GM21381 (cell line): ENCODE data around the gene LHFPL6.

Experiments
- ATAC-seq: cut with Tn5 transposase; IDR thresholded peaks from one replicate; pipeline ENCODE4 v1.9.1; 2021; ENCODE audit warnings: mild to moderate bottlenecking, moderate library complexity; ENCODE audit not compliant: unreplicated experiment

The LHFPL6 gene

DNA sequence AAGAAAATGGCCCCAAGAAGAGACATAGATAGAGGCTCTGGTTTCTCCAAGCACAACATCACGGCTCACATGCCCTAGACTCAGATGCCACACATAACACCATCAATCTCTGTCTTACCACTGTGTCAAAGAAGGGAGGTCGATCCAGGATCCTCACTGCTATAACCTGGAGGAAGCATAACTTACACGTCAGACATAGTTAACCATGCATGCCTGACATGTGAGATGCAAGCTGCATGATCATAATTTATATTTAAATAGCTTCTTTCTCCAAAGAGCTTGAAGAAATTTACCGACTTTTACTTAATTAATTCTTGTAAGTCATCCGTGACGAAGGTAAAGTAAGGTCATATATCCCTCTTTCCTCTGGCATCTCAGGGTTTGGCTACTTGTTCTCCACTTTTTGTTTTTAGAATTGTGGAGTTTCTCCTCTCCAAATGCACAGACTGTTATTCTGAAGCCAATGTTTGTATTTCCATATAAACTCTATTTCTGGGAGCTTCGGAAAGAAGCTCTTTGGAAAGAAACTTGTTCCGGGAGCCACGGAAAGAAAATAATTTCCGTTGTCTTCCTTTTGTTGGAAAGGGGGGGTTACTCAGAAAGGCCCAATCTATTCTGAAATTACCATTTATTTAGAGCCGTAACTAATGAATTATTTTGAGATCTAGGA is 205.6 kb downstream of the LHFPL6 start:
- no peak for ATAC-seq

DNA sequence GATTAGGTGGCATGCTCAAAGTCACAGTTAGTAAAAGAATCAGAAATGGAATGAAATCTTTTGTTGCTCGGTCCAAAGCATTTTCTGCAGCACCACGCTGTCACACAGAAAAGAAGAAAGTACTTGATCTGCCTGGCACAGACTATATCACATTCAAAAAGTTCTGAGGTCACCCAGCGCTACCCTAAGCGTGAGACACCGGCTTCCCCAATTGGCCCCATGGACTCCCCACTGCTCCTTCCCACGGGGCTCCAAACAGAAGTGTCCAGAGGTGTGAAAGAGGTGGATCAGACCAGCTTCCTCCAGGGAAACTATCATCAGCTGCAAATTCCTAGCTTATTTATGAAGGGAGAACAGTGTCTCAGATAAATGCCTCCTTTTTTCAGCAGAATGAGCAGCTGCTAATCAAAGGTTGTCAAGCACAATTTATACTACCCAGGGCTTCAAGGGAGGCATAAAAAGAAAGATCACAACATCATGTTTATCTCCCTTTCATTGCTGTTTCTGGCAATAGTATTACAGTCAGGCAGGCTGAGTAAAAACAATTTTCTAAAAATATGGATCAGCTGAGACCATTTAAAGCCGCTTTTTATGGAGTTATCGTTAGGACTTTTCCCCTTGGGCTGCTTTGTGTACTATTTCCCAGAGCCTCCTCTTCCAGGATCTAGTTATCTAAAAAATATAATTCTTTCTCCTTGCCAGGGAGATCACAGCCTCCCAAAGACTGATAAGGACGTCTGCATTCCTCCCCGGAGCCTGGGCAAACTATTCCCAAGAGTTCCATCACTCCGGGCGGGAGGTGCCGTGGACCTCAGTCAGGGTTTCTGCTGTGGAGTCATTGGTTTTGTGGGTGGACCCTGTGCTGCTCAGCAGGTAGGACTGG is 208.0 kb downstream of the LHFPL6 start:
- ATAC-seq, result no peak

DNA sequence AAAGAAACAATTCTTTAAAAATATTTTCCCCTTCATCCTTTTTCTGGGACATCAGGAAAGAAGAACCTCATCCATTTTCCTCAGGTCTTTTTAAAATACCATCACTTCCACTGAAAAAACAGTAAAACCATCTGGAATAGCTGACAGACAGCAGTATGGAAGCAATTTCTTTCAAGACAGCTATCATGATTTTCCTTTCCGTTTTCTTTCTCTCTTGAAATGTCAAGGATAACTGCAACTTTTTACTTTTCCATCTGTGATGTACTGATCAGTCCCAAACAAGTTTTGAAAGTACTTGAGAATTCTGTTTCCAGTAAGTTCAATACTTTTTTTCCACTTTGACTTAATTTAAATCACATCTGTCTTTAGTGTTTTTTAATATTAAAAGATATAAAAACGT is 211.2 kb downstream of the LHFPL6 start:
- no peak for ATAC-seq

DNA sequence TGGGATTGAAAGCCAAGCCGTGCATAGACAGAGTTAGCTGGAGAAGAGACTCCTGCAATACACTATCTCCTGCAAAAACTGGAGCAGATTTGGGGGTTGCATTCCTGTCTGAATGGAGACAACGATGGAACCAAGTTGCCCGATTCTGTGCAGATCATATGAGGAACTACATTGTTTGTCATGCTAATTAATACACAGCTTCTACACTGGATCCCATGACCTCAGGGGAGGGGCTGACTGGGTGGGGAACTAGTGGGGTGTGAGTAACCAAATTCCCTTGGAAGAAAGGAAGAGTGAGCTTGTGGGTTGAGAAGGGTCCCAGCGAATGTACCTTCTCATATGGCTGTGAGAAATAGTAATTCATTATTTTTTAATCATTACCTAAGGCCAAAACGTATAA is 214.0 kb downstream of the LHFPL6 start:
- no peak for ATAC-seq

DNA sequence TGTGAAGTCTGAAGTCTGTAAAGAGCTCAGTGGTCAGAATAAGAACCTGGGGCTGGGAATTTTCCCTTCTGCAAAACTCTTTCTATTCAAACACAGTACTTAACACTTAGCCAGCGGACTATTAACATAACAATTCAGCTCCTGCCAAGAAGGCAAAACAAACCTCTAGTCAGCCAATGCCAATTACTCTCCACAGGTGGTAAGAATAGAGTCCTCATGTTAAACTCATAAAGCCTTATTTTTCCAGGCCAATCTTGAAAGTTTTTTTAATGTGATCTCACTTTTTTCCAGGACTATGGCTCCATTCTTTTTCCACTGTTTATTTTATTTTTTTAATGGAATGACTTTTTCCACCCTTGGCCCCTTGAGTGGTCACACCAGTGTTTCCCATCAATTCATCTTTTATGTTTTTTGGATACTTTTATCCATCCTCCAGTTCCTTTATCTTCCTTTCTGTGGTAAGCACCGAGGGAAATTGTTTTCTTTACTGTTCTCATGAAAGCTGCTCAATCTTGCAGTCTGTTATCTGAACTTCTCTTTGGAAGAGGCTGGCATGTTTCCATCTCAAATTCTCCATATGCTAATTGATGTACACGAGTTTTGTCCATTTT is 217.3 kb downstream of the LHFPL6 start:
- ATAC-seq, result no peak

DNA sequence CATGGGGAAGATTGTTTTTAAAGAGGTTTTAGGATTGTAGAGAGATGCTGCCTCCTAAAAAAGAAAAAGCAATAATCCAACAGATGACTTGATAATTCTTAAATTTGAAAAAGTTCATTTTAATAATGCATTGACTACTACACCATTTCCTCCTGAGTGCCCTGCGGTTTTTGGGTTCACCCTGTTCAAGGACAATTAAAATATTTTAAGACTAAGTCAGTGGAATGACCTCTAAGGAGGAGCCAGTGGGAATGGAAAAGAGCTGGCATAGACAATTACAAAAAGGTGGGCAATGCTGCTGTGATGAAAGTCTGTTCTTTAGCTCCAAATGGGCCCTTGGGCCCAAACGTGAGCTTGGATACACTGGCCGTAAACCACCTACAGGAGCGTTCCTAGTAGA is 217.8 kb downstream of the LHFPL6 start:
- ATAC-seq, result no peak

DNA sequence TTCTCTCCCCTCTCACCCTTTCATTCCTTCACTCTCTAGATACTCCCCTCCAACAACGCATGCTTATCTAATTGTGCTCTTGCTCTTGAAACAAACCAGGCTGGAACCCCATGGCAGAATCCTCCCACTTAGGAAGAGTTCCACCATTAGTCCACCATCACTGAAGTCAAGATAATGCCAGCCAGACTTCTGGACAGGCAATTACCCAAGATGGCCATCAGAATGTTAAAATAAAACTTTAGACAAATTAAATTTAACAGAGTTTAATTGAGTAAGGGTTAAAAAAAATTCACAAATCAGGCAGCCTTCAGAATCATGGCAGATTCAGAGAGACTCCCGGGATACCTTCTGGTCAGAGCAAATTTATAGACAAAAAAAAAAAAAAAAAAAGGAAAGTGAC is 221.5 kb downstream of the LHFPL6 start:
- ATAC-seq, result no peak

DNA sequence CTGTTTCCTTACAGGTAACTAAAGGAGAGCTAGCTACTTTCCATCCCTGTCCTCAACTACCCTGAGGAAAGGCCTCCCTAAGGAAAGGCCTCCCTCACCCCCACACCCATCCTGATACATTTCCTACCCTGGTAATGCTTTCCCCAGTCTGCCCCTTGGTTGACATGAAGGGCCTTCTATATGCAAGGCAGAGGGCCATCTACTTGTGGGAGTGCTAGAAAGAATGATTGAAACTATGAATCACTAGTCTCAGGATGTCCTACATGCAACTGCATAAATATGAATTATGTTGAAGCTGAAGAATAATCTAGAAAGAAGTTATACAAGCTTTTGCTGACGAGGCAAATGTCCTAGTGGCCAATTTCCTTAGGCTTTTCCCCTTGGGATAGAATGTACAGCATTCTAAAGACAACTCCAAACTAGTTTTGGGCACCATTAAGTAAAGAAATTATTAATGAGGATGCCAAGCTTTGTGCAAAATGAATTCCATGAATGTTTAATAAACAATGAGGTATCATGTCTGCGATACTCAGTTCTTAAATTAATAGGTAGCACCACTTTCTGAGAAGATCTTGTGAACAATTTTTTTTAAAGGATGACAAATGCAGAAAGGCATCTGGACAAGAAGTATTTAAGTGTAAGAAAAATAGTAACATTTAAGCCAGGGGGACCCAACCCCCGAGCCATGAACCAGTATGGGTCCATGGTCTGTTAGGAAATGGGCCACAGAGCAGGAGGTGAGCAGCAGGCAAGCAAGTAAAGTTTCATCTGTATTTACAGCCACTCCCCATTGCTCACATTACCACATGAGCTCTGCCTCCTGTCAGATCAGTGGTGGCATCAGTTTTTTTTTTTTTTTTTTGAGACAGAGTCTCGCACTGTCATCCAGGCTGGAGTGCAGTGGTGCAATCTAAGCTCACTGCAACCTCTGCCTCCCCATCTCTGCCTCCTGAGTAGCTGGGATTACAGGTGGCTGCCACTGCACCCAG is 223.0 kb downstream of the LHFPL6 start:
- peak; percentile 12 for ATAC-seq

DNA sequence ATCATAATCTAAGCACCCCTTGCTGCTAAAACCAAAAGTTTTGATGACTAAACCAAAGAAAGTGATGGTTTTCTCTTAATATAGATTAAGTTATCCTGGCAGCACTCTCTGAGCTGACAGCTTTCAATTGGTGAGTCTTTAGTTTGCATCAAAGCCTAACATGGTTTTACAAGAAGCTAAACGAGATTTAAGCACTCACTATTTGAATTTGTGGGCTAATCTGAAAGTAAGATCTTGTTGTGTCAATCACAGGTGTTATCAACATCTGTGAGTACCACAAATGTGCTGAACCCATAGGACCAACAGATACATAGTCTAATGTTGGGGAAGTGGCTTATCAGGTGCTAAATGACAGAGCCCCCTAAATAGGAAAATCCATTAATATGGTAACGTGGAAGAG is 223.9 kb downstream of the LHFPL6 start:
- ATAC-seq, result peak; percentile 93

DNA sequence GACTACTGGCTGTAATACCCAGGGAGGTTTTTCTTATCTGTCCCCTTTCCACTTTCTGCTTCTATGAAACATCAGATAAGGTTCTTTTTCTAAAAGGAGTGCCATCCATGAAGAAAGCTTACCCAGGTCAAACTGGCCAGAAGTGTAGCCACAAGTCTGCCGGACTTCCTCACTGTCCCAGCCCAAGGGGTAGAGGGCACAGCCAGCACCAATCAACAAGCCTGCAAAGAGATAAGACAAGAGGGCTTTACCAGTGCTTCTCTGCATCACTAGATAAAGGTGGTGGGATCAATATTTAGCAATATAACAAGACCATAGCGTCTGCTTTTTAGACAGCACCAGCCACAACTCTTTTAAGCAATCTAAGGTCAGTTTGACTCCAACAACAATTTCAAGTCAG is 224.7 kb downstream of the LHFPL6 start:
- ATAC-seq, result no peak

DNA sequence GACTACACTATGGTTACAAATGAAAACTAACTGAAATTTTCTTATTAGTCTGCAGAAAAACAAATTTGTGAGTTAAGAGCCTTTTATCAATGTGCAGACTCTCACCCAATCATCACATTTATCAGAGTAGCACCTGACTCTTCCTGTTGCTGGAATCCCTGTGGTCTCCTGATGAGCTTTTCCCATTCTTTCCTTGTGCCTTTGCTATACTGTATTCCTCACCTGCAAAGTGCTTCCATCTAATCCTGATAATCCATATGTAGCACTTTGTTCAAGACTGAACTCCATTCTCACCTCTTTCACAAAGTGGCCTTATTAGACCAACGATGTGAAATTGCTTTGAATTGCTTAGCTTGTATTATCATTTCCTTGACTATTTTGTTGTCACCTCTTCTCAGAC is 225.3 kb downstream of the LHFPL6 start:
- no peak for ATAC-seq

DNA sequence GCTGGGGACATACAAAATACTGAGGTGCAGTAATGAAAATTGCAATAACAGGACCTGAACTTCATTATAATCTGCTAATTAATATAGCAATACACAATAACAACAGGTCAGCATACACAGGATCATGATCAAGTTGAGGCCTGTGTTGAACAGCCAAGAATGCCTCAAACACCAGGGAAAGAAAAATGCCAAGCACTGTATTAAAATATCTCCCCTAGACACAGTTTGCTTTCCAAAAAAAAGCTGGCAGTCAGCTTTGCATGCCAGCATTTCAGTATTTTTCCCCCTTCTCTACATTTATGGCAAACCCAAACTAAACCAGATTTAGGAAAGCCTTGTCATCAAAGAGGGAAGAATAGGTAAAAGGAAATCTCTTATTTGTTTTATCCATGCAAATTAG is 226.9 kb downstream of the LHFPL6 start:
- ATAC-seq, result no peak

DNA sequence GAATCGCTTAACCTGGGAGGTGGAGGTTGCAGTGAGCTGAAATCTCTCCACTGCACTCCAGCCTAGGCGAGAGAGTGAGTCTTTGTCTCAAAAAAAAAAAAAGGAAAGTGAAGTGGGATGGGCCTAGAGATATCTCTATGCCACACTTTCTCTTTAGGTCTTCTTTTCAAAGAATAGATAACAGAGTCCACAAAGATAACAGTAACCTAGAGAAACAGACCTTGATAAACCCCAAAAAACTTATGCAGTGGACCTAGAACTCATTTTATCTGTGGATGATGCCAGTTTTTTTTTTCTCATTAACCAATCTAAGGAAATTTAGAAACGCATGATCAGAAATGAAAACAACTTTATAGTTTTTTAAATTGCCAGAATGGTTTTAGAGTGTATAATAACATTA is 227.4 kb downstream of the LHFPL6 start:
- ATAC-seq, result no peak

DNA sequence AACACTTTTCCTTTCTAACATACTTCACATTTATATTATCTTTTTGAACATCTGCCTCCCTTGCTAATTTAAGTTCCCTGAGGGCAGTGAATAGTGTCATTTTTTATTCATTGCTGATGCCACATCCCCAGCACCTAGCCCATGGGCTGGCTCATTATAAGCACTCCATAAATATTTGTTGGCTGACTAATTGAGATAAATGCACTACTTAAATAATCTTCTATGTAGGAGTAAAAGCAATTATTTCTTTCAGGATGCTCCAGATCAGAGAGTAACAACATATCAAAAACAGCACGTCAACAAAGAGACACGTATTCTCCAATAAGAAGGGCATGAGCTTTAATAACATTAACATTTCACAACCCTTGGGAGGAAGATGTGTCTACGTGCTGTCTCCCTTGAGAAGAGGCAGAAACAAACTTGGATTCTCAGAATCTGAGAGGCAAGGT is 228.2 kb downstream of the LHFPL6 start:
- ATAC-seq, result no peak

DNA sequence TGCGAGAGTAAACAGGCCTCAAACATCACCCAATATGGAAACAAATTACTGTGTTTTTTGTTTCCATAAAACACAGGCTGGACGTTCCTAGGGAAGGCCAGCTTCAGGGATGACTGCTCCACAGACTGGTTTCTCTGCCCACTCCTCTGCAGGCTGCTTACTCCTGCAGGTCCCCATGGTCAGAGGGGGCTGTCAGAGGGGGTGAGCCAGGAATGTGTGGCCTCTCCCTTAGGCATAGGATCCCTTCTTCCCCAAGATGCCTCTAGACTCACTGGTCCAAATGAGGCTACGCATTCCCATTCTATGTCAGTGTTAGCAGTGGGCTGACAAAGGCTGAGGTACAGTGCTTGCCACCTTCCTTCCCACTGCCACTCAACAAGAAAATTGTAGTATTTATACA is 229.8 kb downstream of the LHFPL6 start:
- ATAC-seq, result no peak

DNA sequence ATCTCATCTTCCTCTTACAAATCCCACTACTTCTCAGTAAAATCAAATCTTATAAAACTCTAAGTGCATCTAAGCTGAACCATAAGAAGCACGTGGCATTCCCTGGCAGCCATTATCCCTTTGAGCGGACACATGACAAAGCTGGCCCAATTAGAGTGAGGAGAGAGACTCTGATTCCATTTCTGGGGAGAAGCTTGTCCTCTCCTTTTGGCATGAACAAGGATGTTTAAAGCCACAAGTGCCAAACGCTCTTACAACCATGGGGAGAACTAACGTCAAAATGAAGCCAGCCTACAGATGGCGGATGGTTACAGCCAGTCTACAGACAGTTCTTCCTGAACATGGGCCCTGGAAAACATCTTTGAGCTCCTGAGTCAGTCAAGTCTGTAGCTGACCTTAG is 231.3 kb downstream of the LHFPL6 start:
- ATAC-seq, result no peak

DNA sequence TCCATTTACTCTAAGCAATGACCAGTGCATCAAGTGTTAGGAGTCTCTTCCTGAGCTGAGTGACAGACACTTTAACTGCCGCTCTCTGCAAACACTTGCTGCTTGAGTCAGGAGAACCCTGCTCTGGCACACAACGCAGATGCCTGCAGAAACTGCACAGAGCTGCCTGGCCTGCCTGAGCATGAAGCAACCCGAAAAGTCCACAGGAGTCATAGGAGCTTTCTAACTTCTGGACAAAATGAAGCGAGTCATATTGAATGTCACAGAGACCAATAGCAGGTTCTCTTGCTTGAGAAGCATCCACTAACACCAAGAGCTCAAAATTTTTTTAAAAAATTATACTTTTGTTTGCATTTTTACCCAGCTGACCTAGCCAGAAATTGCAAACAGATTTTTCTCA is 232.4 kb downstream of the LHFPL6 start:
- no peak for ATAC-seq

DNA sequence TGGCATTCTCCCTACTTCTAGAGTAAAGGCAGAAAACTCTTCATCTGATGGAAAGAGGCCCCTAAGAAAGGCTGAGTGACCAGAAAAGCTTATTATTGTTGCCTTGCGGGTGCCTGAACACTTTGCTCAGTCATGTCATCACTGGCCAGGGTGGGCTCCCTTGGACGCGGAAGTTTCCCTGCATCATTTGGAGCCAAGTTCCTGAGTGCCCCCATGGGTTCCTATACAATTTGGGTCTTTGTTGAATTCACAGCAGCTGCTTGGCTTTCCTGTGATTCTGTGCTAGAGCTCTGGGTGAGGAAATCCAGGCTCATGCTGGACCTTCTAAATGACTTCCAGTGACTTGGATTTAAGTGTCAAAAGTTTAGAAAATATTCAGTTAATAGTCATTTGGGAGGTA is 232.9 kb downstream of the LHFPL6 start:
- no peak for ATAC-seq

DNA sequence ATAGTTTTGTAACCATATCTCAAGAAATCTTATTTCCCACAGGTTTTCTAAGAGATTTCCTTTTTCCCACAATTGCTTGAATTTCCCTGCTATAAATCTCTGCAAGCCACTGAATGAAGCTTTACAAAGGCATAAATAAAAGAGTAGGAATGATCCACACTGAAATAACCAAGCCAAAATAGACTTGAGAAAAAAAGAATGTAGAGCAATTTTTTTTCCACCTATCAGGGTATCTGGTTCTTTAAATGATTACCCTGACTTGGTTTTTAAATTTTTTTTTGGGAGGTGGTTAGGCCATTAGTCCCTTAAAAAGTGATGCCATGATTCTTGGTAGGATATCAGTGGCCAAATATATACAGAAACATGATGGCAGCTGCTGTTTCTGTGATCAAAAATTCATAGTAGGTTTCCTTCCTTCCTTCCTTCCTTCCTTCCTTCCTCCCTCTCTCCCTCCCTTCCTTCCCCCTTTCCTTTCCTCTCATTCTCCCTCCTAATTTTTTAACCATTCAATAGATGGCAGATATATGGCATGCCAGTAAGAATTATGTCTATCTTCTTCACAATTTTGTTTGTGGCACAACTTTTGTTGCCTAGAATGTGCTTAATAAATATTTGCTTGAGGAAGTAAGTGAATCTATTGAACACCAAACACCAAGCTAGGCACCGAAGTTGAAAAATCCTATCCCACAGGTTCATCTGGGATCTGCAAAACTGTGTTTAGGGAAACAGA is 233.7 kb downstream of the LHFPL6 start:
- no peak for ATAC-seq

DNA sequence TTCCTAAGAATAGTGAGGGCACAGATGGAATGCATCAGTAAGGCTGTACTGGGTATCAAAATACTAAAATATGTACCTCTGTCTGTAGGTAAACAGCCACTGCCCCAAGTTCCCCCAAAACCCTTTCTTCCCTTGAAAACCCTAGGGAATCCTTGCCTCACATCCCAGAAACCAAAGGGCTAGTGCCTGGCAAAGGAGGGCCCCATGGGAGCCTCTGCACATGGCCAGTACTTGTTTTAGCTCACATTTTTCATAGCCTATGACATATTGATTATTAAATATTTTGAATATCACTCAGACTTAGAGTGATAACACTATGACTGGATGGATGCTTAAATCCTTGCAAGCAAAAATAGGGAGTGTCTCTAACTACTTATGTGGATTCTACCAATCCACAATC is 237.1 kb downstream of the LHFPL6 start:
- no peak for ATAC-seq
